KOPT-K1 (cell line): Measurements from ENCODE around the gene TMEM63A.
"Not testable (repeated sequence)": the region's sequence is repeated elsewhere in the genome, so short reads cannot be mapped to it uniquely, and the experiment has no call there.

Experiments used
- H3K27ac ChIP-seq: fragments of 200-600 bp; sonication (generic); 2 replicates; pipeline ENCODE4 v1.5.1; 2016; ENCODE audit warnings: antibody characterized with exemption, mild to moderate bottlenecking, low read depth, low read length; ENCODE audit not compliant: poor library complexity, severe bottlenecking
- H3K36me3 ChIP-seq: fragments of 200-600 bp; sonication (generic); 2 replicates; pipeline ENCODE4 v1.5.1; 2017; ENCODE audit warnings: antibody characterized with exemption, mild to moderate bottlenecking, low read length, moderate library complexity; ENCODE audit not compliant: insufficient read depth
- H3K9me3 ChIP-seq: fragments of 200-600 bp; sonication (generic); 2 replicates; pipeline ENCODE4 v1.5.1; 2017; ENCODE audit warnings: antibody characterized with exemption, low read length, mild to moderate bottlenecking; ENCODE audit not compliant: insufficient read depth, poor library complexity, severe bottlenecking

Gene TMEM63A

DNA sequence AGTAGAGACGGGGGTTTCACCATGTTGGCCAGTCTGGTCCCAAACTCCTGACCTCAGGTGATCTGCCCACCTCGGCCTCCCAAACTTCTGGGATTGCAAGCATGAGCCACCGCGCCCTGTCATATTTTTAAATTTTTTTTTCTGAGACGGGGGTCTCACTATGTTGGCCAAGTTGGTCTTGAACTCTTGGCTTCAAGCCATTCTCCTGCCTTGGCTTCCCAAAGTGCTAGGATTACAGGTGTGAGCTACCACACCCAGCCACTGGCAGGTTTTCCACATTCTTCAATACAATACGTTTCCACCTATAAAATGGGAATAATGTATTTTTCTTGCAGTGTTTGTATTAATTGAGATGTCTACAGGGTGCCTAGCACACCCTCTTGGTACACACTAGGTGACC lies 10.1 kb upstream of the TMEM63A start:
- H3K27ac ChIP-seq: no peak overlapping the region
- H3K9me3 ChIP-seq: no peaks in the 10 kb centered on the region
- H3K36me3 ChIP-seq: no peaks in the 10 kb centered on the region

DNA sequence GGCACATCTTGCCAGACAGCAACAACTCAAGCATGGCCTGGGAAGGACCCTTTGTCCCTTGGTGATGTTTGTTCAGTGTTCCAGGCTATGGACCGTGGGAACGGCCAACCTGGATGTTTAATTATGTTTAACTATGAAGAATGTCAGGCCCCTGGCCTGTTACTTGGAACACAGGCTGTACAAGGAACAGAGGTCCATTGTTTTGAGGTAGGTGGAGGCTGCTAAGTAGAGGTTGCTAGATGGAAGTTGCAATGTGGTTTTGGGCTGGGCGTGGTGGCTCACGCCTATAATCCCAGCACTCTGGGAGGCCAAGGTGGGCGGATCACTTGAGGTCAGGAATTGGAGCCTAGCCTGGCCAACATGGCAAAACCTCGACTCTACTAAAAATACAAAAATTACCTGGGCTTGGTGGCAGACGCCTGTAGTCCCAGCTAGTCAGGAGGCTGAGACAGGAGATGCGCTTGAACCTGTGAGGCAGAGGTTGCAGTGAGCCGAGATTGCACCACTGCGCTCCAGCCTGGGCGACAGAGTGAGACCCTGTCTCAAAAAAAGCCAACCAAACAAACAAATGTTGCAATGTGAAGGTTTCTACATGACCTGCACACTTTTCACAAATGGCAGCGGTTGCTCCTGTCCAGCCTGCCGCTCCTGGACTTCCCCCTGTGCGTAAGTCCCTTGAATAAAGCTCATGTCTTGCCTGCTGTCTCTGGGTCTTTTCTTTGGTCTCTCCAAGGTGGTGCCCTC lies 9.2 kb upstream of the TMEM63A start:
- Histone ChIP-seq H3K9me3 (no peaks in the 10 kb centered on the region), H3K27ac (no peak overlapping the region), H3K36me3 (no peaks in the 10 kb centered on the region)

DNA sequence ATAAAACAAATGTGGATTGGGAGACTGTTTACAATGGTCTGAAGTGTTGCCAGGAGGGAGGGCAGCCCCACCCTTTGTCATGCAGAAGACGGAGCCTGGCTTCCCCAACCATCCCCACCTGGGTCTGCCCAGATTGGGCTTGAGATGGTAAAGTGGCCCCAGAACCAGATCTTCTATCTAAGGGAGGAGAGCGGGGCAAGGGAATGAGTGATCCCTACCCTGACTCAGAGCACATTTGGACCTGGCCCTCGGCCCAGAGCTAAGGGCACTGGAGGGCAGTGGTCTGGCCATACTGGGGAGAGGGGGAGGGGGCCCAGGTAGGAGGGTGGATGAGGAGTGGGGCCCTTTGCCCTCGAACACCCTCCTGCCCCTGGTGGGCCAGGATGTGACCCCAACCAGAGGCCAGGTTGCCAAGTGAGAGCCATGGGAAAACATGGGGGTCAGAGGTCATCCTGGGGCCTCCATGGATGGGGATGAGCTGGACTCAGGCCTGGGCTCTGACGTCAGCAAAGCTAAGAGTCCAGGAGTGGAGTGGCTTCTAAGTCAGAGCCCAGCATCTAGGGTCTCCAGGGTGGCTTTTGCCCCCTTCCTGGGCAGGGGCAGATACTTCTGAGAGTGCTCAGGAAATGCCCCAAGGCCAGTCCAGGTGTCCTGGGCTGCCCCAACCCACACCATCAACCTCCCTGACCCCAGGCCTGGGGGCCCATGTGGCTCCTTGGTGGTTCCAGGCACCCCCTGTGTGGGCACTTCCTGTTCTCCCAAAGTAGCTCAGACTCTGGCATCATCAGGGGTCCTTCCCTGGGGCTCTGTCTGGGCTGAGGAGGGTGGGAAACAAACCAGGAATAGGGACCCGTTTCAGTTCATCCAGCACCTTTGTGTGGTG lies 8.4 kb upstream of the TMEM63A start:
- Histone ChIP-seq H3K27ac (no peak overlapping the region), H3K36me3 (no peaks in the 10 kb centered on the region), H3K9me3 (no peaks in the 10 kb centered on the region)

DNA sequence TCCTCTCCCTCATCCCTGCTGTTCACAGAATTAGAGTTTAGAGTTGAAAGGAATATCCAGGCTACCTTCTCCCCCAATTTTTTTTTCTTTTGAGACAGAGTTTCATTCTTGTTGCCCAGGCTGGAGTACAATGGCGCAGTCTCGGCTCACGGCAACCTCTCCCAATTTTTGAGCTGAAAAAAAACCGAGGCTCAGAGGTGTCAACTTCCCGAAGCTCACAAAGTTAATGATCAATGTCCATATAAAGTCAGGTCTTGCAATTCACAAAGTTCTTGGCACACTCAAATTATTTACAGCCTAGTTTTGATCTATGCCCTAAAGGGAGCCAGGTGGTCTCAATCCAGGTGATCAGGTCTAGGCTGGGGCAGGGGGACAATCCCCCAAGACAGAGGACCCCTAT lies 7.6 kb upstream of the TMEM63A start:
- no peaks in the 10 kb centered on the region for H3K36me3 ChIP-seq
- no peak overlapping the region for H3K27ac ChIP-seq

DNA sequence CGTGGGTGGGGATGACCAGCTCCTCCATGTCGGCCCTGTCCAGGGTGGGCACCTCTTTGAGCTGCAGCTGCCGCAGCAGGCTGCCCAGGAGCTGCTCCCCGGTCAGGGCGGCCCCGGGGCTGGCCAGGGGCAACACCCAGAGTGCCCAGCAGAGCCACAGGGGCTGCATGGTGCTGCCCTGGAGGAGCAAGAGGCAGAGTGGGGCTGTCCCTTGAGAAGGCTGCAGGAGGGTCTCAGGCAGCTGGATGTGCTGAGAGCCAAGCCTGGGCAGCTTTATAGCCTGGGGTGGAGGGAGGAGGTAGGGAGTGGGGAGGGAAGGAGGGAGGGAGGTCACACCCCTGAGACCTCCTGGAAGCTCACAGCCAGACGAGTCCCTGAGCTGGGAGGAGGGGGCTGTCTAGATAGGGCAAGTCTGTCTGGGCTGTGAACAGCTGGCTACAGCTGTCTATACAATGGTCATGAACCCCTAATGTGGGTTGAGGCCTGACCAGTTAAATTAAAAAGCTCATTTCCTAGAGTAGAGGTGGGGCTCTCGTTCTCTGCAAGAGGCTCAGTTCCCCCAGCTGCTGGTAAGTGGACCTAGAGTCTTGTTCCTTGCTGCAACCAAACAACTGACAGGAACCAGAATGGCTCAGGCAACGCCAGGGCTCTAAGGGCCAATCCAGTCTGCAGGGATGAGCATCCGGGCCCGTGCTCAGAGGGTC lies 6.9 kb upstream of the TMEM63A start, which contains the start of gene LEFTY1:
Gene LEFTY1, minus strand, starts transcription at position 249 of the 704 bp plus-strand sequence. Its CDS starts 80 bp downstream, at position 169.
- H3K36me3 ChIP-seq: no peaks in the 10 kb centered on the region
- no peak within 1 kb of the TSS for H3K27ac ChIP-seq
- no peaks in the 10 kb centered on the region for H3K9me3 ChIP-seq

More for the DNA sequence above, 7.6 kb upstream of the TMEM63A start:
- no peaks in the 10 kb centered on the region for H3K9me3 ChIP-seq

DNA sequence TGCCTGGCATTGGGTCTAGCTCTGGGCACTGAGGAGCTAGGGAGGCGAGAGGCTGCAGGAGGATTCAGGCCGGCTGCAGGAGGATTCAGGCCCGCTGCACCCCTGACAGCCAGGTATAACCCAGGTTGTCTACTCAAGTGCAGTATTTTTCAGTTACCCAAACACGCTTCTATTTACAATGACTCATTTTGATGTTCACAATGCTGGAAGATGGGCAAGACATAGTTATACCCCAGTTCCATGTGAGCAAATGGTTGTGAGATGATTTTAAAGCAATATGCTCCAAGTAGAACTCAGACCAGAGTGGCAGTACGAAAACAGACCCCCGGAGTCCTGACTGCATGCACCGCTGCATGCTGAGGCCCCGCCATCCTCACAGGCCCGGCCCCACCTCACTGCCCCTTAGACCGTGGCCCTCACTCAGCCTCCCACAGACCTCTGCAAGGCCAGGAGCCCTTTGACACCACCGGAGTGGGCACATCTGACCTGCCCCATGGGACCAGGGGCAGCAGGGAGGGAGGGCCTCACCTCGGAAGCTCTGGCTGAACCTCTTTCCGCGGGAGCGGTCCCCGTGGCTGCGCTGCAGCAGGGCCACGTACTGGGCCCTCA lies 6.2 kb upstream of the TMEM63A start:
- no peak overlapping the region for H3K27ac ChIP-seq
- no peaks in the 10 kb centered on the region for H3K36me3 ChIP-seq
- no peaks in the 10 kb centered on the region for H3K9me3 ChIP-seq

DNA sequence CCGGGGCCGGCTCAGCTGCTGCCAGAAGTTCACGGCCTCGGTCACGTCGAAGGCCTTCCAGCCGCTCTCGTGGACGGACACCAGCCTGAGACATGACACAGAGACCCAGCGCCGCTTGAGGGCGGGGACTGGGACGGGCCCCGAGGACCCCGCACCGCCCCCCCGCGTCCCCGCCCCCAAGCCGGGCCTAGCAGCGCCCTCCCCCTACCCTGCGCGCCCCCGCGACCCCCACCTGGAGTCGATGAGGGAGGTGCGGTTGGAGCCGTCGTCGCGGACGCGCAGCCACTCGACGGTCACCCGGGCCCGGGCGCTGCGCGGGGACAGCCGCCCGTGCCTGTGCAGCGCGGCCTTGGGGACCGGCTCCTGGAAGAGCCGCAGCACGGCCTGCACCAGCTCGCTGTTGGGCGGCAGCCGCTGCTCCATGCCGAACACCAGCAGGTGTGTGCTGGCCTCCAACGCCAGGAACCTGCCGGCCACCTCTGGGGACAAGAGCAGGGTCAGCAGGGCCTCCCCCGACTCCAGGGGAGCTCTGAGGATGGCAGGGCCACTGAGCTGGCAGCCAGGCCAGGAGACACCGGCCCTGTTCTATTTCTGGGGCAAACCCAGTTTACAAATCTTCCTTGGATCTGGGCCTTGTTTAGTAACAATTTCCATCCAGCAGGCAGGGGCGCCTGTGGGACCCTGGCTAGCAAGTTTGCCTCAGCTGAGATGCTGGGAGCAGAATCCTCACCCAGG lies 5.5 kb upstream of the TMEM63A start:
- H3K9me3 ChIP-seq, H3K36me3 ChIP-seq, H3K27ac ChIP-seq: not testable (repeated sequence)

DNA sequence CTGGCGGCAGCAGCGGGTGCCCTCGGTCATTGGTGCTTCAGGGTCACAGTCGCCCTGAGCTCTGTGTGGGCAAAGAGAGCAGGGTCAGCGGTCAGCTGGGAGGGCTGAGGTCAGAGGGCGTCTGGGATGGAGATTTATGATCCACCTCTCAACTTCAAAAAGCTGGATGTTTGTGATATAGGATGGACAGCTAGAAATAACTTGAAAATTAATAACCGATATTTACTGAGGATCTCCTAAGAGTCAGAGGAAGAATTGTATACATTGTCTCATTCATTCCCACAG lies 4.8 kb upstream of the TMEM63A start:
- Histone ChIP-seq H3K36me3 (no peaks in the 10 kb centered on the region), H3K9me3 (no peaks in the 10 kb centered on the region), H3K27ac (no peak overlapping the region)

DNA sequence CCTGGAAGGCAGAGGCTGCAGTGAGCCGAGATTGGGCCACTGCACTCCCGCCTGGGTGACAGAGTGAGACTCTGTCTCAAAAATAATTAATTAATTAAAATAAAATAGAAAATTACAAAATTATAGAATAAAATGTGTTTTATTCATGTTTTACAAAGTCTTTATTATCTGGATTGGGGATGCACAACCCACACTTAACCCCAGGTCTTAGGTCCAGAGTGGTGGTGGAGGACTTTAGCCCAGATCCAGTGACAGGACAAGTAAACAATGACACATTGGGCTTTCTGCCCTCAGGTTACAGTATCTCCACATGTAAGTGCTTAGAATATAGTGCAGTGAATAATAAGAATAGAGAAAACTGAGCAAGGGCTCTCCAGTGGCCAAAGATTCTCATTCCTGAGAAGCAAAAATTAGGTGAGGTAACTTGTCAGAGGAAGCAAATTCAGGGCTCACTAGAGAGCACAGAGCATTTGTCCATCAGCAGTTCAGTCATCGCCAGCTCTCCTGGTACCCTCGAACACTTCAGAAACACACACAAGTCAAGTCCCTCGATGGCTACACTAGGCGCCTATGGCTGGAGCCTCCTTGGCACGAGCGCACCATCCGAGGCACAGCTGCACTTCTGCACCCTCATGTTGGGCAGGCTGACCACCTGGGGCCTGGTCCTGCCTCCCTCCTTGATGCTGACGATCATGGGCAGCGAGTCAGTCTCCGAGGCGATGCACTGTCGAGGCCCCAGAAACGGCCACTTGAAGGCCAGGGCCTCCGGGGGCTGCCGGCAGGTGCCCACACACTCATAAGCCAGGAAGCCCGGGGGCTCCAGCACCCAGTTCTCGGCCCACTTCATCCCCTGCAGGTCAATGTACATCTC lies 4.2 kb upstream of the TMEM63A start:
- Histone ChIP-seq H3K27ac (no peak overlapping the region), H3K9me3 (no peaks in the 10 kb centered on the region), H3K36me3 (no peaks in the 10 kb centered on the region)

DNA sequence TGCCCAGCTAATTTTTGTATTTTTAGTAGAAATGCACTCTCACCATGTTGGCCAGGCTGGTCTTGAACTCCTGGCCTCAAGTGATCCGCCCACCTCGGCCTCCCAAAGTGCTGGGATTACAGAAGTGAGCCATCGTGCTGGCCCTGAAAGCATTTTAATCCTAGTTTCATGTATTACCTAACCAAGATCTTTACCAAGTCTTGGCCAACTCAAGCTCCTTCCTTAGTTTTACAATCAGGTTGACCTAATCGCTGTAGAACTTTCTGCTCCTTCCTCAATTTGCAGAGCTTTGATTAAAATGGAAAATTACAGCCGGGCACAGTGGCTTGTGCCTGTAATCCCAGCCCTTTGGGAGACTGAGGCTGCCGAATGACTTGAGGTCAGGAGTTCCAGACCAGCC lies 3.2 kb upstream of the TMEM63A start:
- Histone ChIP-seq H3K27ac (no peak overlapping the region), H3K9me3 (no peaks in the 10 kb centered on the region), H3K36me3 (no peaks in the 10 kb centered on the region)

DNA sequence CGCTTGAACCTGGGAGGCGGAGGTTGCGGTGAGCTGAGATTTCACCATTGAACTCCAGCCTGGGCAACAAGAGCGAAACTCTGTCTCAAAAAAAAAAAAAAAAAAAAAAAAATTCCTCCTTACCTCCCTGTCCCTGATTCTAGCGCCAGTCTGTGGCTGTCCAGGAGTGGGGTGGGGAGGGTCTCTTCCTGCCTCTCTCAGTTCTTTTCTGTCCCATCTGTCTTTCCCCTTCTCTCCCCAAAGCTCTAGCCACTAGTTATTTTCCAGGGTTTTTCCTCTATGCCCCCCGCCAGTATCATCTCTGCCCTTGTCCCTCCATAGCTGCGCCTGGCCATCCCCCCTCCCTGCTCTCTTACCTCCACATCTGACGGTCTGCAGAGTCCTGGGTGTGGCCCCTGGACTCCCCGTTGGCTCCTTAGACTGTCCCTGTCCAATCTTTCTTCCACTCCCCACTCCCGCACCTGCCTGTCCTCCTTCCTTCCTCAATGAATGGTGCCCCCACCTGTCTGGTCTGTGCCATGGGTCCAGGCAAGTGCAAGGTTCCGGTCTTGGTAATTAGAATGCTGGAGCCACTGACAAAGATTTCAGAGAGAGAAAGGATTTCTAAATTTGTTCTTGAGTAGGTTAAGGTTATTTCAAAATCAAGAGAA lies 1.6 kb upstream of the TMEM63A start:
- no peaks in the 10 kb centered on the region for H3K36me3 ChIP-seq
- no peaks in the 10 kb centered on the region for H3K9me3 ChIP-seq
- no peak overlapping the region for H3K27ac ChIP-seq

DNA sequence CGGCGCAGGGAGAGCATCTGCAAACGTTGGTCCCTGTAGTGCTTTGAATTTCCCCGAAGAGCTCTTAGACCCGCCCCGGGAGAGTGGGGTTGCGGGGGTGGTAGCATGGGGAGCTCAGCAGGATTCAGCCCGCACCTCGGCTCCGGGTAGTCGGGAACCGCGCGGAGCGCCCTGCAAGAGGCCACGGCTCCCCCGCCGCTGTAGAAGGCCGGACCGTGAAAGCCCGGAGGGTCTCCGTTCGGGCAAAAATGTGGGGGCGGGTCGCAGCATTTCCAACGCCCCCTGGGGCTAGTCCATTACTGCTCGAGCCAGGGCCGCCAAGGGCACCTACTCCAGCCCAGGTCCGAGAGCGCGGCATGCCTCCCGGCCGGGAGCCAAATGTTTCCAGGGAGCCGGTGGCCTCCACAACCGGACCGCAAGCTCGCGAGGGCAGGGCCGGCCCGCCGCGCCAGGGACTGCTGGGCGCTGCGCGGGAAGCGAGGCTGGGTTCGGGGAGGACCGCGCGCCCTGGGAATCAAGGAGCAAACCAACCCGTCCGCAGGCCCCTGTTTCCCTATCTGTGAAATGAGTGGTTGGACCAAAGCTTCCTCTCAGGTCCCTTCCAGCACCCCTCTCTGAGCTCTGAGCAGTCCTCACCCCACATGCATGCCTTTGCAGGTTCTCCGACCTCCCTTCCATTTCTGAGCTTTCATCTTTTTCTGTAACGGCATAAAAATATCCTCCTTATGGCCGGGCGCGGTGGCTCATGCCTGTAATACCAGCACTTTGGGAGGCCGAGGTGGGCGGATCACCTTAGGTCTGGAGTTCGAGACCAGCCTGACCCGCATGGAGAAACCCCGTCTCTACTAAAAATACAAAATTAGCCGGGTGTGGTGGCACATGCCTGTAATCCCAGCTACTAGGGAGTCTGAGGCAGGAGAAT lies 775 bp upstream of the TMEM63A start:
- Histone ChIP-seq H3K27ac (peak overlapping the region; percentile 85), H3K36me3 (0 out of 2 replicates have a peak, but pooled peaks cover 4% of the 10 kb centered on the region), H3K9me3 (no peaks in the 10 kb centered on the region)
